GM18867 (cell line): ENCODE measurements around the gene CPZ.

Source experiments
- ATAC-seq: cut with Tn5 transposase; IDR thresholded peaks from one replicate; pipeline ENCODE4 v1.9.1; 2021; ENCODE audit warnings: mild to moderate bottlenecking, moderate library complexity; ENCODE audit not compliant: unreplicated experiment

CPZ gene

DNA sequence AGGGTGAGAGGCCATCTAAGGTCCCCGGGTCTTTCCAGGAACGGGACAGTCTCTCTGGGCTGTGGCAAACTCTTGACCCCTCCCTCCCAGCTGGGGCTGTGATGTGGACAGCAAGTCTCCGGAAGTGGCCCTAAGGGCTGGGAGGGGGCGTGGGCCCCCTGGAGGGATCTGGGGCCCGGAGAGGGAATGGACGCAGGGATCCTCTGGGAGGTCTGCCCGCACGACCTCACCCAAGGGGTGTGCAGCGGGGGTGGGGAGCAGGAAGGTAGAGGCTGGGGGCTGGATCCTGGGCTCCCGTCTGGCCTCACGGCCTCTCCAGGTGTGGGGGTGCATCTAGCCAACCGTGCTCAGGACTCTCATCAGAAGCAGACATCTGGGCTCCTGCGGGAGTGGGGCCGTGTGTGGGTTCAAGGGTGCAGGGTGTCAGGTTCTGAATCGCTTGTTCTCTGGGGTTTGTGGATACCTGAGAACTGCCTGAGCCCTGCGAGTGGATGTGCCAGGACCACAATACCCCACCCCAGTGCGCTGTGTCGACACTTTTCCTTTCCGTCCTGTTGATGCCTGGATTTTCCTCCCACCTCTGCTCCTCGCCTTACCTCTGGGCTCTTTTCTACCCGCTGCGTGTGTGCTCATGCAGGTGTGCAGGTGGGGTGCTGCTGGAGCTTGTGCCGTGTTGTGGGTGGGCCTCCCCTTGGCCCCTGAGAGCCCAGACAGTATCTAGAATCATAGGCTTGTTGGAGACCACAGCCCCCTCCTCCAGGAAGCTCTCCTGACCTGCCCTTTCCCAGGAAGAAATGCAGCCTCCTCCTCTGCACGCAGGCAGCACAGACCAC lies 915 bp downstream of the CPZ start:
- ATAC-seq: no peak

DNA sequence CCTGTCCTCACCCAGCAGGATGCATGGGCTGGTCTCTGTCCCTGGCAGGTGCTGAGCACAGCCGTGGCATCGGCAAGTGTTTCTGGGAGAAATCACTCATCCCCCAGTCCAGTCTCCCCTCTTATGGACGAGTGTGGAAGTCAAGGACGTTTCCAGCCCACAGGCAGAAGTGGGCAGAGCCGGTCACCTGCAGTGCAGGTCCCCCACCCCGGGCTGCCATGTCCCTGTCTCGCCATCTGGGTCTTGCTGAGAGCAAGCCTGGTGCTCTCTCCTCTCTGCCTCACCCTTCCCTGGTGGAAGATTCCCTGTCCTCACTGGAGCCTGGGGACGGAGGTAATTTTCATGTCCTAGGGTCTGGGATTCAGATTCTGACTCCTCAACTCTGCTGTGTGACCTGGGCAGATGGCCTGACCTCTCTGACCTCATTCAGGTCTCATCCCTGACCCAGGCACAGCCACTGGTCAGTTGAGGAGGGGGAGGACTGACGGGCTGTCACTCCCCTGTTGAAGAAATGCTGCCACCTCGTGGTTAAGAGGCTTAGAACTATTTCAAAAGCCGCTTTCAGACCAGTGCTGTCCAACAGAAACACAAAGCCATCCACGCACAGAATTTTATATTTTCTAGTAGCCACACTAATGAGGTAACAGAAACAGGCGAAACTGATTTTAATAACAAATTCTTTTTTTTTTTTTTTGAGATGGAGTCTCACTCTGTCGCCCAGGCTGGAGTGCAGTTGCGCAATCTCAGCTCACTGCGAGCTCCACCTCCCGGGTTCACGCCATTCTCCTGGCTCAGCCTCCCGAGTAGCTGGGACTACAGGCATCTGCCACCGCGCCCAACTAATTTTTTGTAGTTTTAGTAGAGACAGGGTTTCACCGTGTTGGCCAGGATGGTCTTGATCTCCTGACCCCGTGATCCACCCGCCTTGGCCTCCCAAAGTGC lies 1.8 kb downstream of the CPZ start:
- no peak for ATAC-seq

DNA sequence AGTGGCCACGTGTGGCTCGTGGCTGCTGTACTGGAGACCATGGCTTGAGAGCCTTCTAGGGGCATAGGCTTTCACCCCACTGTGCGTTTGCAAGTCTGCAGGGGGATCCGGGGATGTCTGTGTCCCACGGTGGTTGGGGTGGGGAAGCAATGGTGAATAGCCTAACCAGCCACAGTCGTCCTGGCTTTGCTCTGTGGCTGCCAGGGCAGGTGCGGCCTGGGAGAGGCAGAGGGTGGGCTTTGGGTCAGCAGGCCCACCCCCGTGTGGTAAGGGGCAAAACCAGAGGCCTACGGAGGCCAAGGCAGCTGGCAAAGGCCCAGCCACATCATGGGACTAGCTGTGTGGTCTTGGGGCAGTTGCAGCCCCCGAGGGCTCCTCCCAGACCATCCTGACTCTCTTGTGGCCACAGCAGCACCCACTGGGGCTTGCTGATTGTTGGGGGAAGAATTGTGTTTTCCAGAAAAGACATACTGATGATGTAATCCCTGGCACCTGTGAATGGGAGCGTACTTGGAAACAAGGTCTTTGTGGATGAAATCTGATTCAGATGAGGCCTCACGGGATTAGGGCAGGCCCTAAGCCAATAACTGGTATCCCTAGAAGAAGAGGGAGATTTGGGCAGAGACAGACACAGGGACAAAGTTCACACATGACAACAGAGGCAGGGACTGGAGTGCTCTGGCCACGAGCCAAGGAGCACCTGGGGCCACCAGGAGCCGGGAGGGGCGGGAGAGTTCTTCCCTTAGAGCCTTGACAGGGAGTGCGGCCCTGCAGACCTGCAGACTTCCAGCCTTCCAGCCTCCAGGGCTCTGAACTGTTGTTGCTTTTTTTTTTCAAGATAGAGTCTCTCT lies 2.9 kb downstream of the CPZ start:
- no peak for ATAC-seq

DNA sequence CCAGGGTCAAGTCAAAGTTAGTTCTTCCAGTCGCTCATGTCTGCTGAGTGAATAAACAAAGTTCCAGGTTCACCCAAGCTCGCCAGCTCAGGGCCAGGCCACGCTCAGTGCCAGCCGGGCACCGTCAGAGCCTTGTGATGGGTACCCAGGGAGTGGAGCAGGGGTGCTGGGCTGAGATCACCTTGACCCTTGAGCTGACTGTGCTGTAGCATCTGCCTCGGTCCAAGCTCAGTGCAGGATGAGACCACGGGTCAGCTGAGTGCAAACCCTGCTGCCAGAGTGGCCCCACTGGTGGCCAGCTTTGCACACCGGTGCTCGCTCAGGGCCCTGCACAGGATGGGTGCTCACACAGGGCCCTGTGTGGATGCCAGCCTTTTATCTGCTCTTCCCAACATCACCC lies 4.3 kb downstream of the CPZ start:
- no peak for ATAC-seq

DNA sequence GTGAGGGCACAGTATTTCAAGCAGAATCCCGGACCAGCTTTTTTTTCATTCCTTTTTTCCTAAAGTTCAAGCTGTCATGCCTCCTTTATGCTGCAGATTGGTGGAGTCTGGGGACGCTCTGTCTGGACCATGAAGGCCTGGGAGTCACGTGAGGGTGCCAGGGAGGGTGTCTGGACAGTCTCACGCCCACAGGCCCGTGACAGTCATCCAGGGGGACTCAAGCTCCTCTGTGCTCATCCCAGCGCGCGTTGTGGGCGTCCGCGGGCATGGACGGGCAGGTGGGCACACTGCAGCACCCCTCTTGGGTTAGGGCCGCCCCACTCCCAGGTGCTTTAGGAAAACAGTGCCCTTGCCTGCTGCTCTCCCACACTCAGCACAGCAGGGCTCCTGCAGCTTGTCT lies 4.8 kb downstream of the CPZ start:
- no peak for ATAC-seq

DNA sequence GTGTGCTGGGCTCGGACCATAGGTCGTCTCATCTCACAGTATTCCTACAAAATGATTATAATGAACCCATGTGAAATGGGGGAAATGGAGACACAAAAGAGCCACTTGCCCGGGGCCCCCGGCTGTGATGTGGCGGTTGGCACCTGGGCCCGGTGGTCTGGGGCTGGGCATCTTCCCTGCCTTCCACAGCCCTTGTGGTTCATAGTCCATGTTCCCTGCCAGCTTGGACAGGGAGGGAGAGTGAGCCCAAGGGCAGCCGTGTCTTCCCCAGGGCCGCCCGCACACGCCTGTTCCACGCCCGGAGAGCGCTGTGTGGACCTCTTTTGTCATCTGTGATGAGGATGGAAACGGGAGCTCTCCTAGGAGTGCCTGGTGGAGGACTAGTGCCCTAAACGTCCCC lies 5.2 kb downstream of the CPZ start:
- no peak for ATAC-seq

DNA sequence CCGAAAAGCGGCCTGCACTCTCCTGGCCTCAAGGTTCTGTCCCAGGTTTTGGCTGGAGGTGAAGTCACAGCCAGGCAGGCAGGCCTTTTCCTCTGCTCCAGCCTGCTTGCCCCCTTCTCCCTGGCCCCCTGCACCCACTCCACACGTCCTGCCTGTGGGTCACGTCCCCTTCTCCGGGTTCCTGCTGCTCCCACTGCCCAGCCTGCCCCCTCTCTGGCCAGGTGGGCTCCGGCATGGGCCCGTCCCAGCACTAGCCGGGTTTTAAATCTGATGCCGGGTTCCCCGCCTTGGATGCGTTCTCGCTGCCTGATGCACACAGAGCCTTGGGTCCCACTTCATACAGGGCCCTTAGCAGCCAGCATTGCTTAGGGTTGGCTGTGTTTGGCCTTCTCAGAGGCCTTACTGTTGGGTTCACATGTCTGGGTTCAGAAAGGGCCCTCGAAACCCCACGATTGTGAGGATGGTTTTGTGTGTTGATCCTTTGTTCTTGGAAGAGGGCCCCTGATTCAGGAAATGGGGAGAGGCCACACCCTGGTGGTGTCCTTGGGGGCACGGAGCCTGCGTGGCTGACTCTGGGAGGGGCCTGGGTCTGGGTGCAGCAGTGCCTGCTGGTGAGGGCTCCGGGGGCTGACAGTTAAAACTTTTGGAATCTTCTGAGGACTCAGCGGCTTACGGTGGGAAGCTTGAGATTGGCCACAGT lies 6.0 kb downstream of the CPZ start:
- no peak for ATAC-seq

DNA sequence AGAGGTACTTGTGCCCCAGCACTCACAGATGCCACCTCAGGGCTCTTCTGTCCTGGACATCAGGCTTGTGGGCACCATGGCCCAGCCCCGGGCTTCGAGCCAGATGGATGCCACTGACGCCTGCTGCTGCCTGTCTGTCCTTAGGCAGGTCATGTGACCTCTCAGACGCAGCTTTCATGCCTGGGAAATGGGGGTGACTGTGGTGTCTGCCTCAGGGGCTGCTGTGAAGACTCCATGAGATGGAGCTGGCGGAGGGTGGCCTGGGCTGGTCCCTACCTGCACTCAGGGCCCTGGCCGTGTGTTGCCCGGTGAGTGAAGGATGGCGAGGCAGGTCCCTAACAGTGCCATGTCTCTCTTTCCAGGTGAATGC lies 6.5 kb downstream of the CPZ start:
- no peak for ATAC-seq

DNA sequence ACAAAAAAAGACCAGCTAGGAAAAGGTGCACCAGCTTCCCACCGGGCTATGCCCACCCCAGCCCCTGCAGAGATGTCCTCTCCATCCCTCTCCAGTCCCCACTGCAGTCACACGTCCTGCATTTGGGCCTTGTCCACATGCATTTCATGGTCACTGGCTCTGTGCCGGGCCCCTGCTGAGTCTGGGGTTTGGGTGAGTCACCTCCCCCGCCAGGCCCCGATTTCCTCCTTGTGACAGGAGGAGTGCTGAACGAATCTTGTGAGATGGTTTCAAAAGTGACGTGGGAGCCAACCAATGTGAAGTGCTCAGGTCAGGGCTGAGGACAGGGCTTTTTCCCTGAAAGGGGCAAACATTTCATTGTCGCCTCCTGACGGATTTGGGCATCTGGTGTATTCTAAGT lies 7.1 kb downstream of the CPZ start:
- no peak for ATAC-seq

DNA sequence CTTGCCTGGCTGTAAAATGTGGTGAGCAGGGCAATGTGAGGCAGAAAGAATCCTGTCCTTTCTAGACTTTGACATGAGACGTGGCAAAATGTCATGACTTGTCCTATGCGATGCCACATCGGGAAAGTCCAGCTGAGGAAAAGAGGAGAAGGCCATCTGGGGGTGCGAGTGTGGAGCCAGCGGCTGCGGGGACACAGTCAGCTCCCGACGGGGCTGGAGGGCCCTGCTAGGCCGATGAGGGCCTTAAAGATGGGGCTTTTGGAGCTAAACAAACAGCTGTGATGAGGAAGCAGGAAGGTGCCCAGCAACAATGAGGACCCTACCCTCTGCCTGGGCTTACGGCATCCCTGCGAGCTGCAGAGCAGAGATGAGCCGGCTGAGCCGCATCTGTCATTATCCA lies 7.7 kb downstream of the CPZ start:
- no peak for ATAC-seq

DNA sequence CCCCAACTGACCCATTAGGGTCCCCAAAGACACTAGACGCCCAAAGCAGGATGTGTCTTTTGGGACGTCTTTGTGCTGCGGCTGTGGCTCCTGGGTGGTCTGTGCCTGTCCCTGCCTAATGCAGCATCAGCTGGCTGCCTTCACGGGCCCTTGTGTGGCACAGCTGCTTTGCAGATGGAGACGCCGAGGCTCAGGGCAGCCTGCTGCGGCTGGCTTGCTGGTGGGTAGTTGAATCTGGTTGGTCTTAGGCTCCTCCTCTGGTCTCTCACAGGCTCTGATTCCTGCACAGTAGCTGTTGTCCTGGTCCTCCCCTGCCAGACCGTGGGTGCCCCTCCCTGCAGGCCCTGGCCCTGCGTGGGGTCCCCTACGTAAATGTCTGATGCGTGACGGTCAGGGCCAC lies 8.1 kb downstream of the CPZ start:
- no peak for ATAC-seq

DNA sequence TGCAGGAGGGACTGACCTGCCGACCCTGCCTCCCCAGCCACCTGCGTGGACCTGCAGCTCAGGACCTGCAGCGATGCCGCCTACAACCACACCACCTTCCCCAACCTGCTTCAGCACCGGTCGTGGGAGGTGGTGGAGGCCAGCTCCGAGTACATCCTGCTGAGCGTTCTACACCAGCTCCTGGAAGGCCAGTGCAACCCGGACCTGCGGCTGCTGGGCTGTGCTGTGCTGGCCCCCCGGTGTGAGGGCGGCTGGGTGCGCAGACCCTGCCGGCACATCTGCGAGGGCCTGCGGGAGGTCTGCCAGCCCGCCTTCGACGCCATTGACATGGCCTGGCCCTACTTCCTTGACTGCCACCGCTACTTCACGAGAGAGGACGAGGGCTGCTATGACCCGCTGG lies 8.5 kb downstream of the CPZ start:
- ATAC-seq: no peak

DNA sequence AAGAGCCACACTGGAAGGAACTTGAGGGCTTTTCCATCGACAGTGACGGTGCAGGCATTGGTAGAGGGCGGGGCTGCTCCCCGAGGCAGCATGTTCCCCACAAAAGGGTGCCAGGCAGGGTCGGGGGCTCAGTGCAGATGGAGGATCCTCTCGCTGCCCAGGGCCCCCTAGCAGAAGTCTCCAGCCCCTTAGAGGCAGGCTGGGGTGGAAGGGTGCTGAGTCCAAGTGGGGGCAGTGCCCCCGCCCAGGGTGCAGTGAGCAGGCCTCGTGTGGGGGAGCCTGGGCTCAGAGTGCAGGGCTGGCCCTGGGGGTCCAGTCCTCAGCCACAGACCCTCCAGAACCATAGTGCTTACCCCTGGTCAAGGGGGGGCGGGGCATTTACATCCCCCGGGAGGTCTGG lies 9.0 kb downstream of the CPZ start:
- no peak for ATAC-seq

DNA sequence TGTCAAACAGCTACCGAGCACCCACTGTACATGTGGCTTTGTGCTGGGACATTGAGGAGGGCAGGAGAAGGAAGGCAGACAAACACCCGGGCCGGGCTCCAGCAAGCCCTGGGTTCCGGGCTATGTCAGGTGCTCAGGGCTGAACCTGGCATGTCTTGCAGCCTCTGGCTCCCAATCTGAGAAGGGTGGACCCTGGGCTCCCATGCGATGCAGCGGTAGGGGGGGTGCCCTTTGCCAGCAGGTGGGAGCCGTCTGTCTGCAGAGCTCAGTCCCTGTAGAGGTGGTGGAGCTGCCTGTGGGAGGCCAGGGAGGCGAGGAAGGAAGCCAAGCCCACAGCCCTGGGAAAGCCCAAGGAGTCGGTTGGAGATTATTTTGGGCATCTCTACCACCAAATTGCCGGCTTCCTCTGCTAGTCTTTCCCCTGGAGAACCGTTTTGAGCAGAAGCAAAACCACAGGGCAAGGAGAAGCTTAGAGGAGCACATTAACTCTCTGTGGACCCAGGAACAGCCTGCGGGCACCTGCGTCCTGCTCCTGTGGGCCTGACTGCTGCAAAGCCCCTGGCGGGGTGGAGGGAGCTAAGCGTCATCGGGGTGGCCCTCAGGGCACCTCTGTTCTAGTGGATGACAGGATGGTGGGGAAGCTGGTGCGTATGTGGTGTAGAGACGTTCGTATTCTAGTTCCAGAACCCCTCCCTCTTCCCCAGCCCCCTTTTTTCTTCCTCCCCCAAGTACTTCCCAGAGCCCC lies 10.3 kb downstream of the CPZ start:
- ATAC-seq: no peak

DNA sequence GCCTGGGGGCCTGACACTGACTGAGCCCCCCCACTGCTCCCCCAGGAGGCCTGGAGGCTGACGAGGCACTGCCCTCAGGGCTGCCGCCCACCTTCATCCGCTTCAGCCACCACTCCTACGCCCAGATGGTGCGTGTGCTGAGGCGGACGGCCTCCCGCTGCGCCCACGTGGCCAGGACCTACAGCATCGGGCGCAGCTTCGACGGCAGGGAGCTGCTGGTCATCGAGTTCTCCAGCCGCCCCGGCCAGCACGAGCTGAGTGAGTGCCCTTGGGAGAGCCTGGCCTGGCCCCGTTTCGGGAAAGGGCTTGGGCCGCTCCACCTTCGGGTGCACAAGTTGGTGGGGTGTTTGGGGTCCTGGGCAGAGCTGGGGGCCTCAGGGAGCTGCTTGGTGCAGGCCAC lies 11.4 kb downstream of the CPZ start:
- ATAC-seq: no peak

DNA sequence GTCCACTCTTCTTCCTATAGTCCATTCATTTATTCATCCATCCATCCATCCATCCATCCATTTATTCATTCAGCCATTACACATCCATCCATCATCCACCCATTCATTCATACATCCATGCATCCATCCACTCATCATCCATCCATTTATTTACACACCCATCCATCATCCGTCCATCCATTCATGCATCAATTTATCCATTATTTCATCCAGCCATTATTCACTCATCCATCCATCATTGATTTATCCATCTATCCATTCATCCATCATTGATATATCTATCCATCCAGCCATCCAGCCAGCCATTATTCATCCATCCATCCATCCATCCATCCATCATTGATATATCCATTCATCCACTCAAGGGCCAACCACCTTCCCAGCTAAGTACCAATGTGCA lies 12.7 kb downstream of the CPZ start:
- ATAC-seq: no peak

DNA sequence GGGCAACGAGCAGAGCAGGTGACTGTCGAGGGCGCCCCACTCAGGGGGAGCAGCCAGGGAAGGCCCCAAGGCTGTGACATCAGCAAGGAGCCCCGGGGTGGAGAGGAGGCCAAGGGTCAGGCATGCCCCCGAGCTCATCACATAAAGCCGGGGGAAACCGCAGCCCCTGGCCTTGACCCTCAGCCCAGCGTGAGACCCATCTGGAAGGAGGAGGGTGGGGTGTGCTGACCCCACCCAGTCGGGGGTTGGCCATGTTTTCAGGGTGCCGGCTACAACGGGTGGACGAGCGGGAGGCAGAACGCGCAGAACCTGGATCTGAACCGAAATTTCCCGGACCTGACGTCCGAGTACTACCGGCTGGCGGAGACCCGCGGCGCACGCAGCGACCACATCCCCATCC lies 13.9 kb downstream of the CPZ start:
- no peak for ATAC-seq

DNA sequence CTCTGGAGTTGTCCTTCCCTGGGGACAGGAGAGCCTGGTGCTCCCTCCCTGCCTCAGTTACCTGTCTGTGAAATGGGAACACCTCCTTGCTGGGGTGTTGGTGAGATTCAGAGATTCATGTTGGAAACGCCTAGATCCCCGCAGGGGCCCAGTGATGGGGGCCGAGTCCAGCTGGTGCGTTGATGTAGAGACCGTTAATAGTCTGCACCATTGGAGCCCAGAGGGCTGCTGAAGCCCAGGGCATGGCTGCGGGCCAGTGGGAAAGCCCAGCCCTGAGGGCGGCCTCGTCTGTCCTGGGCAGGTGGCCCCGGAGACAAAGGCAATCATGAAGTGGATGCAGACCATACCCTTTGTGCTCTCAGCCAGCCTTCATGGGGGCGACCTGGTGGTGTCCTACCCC lies 14.4 kb downstream of the CPZ start:
- no peak for ATAC-seq

DNA sequence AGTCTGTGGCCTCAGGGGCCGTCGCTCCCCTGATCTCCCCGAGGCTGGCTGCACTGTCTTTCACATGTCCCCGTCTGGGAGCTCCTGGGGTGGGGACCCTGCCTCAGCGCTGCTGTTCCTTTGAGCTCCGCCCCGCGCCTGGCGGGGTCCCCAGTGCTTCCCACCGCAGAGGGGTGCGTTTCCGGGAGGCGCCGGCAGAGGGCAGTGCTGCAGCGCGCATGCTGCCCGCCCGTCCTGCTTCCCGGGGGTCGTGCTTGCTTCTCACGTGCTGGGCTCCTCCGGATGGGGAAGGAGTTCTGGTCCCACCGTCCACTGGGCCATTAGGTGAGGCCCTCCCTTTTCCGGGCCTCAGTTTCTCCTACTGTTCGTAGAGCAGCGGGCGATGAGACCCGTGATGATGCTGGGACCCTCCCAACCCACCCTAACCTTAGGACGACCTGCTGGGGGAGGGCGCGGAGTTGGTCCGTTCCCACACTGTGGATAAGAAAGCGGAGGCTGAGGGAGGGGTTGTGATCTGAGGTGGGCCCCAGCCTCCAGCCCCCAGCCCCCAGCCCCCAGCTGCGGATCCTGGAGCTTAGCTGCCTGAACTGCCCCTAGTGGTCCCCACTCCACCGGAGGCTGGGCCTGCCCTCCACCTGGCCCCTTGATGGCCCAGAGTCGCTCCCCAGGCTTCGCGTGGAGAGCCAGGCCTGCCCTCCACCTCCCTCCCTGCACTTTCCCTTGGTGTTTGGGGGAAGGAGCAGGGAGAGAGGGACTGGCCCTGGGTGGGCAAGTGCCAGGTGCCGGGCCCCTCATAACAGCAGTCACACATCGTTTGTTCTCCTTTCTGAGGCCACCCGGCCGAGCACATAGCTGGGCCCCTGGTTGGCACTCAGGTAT lies 15.3 kb downstream of the CPZ start:
- ATAC-seq: no peak
